HEK293T (cell line): ENCODE measurements around the gene GOLGA2.

ENCODE experiments used
- CTCF ChIA-PET: fragments of 350-600 bp; formaldehyde crosslinking; extraction: SDS; loops from one replicate; lab custom pipeline; 2021; ENCODE audit warnings: antibody characterized with exemption, inconsistent platforms; lab: Yijun Ruan, JAX
- POLR2A ChIA-PET: fragments of 350-600 bp; formaldehyde crosslinking; extraction: SDS; loops from one replicate; lab custom pipeline; 2020; ENCODE audit warnings: antibody characterized with exemption, inconsistent platforms; lab: Yijun Ruan, JAX
- DNase-seq: peaks from one replicate; pipeline ENCODE4 v3.0.0; 2012; ENCODE audit warnings: mixed read lengths; ENCODE audit errors: extremely low spot score
- ARNT ChIP-seq: fragments of 450-650 bp; IDR thresholded peaks from 2 replicates; pipeline ENCODE4 v1.6.1; 2017; ENCODE audit warnings: mild to moderate bottlenecking
- BHLHE40 ChIP-seq: fragments of 450-650 bp; IDR thresholded peaks from 2 replicates; pipeline ENCODE4 v1.6.1; 2016; ENCODE audit warnings: mild to moderate bottlenecking, moderate library complexity, borderline replicate concordance
- CTBP1 ChIP-seq: fragments of 450-650 bp; IDR thresholded peaks from 2 replicates; pipeline ENCODE4 v1.6.1; 2016; ENCODE audit warnings: borderline replicate concordance
- ELF4 ChIP-seq: fragments of 450-650 bp; IDR thresholded peaks from 2 replicates; pipeline ENCODE4 v1.6.1; 2017; ENCODE audit warnings: antibody characterized with exemption
- FOXA1 ChIP-seq: fragments of 450-650 bp; IDR thresholded peaks from 2 replicates; pipeline ENCODE4 v1.6.1; 2016; ENCODE audit warnings: mild to moderate bottlenecking
- FOXK2 ChIP-seq: fragments of 450-650 bp; IDR thresholded peaks from 2 replicates; pipeline ENCODE4 v1.6.1; 2016; ENCODE audit warnings: mild to moderate bottlenecking
- FOXM1 ChIP-seq: fragments of 450-650 bp; IDR thresholded peaks from 2 replicates; pipeline ENCODE4 v1.6.1; 2017; ENCODE audit warnings: mild to moderate bottlenecking, borderline replicate concordance
- HDGF ChIP-seq: fragments of 450-650 bp; IDR thresholded peaks from 2 replicates; pipeline ENCODE4 v1.6.1; 2017; ENCODE audit warnings: antibody characterized with exemption, borderline replicate concordance
- L3MBTL2 ChIP-seq: fragments of 450-650 bp; conservative IDR thresholded peaks from 2 replicates; pipeline ENCODE4 v1.6.1; 2016; ENCODE audit warnings: mild to moderate bottlenecking
- LEF1 ChIP-seq: fragments of 450-650 bp; IDR thresholded peaks from 2 replicates; pipeline ENCODE4 v1.6.1; 2017; ENCODE audit warnings: mild to moderate bottlenecking, borderline replicate concordance
- NFRKB ChIP-seq: fragments of 450-650 bp; IDR thresholded peaks from 2 replicates; pipeline ENCODE4 v1.6.1; 2016; ENCODE audit warnings: mild to moderate bottlenecking, moderate library complexity
- PKNOX1 ChIP-seq: fragments of 450-650 bp; IDR thresholded peaks from 2 replicates; pipeline ENCODE4 v1.6.1; 2016
- SP1 ChIP-seq: fragments of 450-650 bp; IDR thresholded peaks from 2 replicates; pipeline ENCODE4 v1.6.1; 2017
- SUZ12 ChIP-seq: fragments of 450-650 bp; IDR thresholded peaks from 2 replicates; pipeline ENCODE4 v1.6.1; 2016; ENCODE audit warnings: mild to moderate bottlenecking
- TARDBP ChIP-seq: fragments of 450-650 bp; IDR thresholded peaks from 2 replicates; pipeline ENCODE4 v1.6.1; 2016
- ZNF384 ChIP-seq: fragments of 450-650 bp; IDR thresholded peaks from 2 replicates; pipeline ENCODE4 v1.6.1; 2016

Gene GOLGA2

DNA sequence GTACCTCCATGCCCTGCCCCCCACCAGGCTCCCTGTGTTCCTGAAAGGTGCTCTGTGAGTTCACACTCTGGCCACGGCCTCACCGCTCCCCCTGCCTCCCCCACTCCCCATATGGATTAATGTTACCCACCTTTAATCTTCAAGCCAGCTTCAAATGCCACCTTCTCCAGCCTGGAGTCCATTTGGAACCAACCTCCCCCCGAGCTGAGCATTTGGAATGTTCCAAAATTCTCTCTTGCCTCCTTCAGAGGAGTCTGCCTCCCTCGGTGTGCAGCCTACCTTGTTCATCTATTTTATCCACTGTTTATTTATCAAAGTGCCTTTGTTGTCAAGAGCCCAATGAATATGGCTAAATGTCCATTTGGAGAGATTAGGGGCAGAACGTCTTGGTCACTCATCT, 4.3 kb downstream of the GOLGA2 start:
- no peak for DNase-seq
- ChIA-PET CTCF (no interaction called here), POLR2A (no interaction called here)
- TF ChIP-seq TARDBP (no peak), ZNF384 (no peak), FOXM1 (no peak), LEF1 (no peak)

DNA sequence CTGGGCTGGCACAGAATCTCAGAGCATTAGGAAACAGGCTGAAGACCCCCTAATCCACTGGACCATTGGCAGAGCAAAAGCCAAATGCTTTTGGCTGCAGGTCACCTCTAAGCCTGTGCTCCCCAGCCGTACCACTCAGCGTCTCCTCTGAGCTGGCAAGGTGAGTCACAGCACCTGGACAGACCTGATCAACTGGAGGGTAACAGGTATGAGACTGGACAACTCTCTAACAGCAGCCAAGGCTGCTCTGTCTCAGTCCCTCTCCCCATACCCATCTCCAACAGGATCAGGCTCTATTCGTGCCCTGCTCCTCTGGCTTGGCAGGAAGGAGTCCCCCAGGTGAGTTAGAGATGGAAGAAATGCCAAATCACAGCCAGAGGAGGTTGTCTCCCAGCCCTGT, 4.7 kb downstream of the GOLGA2 start:
- ChIA-PET POLR2A (no interaction called here), CTCF (no interaction called here)
- TF ChIP-seq SP1 (no peak), L3MBTL2 (no peak), ARNT (no peak), PKNOX1 (no peak), CTBP1 (no peak), TARDBP (no peak), BHLHE40 (no peak), HDGF (no peak), LEF1 (no peak), FOXA1 (no peak), FOXM1 (no peak)
- DNase-seq = no peak

DNA sequence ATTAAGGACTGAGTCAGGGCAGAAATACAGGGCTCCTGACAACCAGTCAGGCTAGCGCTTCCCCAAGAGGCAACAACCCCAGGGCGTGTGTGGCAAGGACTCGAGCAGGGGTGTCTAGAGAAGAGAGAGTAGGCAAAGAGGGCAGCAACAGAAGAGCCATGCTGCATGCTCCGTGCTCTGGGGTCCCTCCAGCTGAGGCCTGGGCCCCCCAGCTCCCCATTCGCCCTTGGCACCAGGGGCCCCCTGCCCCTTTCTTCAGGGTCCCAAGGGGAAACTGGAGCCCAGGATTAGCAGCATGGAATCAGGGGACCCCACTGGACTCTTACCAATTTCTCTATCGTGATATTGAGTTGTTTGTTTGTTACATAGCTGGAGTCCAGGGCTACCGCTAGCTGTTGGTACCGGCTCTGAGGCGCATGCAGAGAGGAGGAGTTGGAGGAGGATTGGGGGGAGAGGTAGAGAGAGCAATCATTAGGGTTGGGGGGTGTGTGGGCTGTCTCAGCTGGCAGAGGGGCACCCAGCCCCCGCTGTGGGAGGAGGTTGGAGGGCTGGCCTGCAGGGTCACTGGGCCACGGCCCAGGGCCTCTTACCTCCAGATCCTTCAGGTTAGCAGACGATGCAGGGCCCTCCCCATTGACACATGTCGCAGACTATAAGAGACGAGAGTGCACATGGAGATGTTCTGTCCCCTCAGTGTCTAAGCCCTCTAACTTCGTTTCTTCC, 8.8 kb downstream of the GOLGA2 start:
- no peak for DNase-seq
- ChIA-PET POLR2A (no interaction called here), CTCF (no interaction called here)
- TF ChIP-seq TARDBP (no peak), NFRKB (no peak), PKNOX1 (no peak), FOXA1 (no peak), L3MBTL2 (no peak), FOXM1 (no peak)

- TF ChIP-seq ZNF384 = no peak
- no peak for TF ChIP-seq PKNOX1
- no peak for TF ChIP-seq SP1
- TF ChIP-seq CTBP1 = no peak
- TF ChIP-seq TARDBP = no peak
- TF ChIP-seq ARNT = no peak
- TF ChIP-seq FOXM1 = no peak
- no peak for TF ChIP-seq SUZ12
- TF ChIP-seq FOXA1 = no peak
- TF ChIP-seq FOXK2 = no peak
- TF ChIP-seq LEF1 = no peak
- no peak for TF ChIP-seq BHLHE40
- TF ChIP-seq NFRKB = no peak
- TF ChIP-seq ELF4 = no peak
- TF ChIP-seq HDGF = no peak
- no peak for TF ChIP-seq L3MBTL2
- ChIA-PET CTCF (interaction anchor here (0.6 kb wide), 1 partner anchor 59 kb away, joined by 3 read pairs; no protein-coding TSS in a partner anchor), POLR2A (no interaction called here)
These were observed 10.4 kb downstream of the GOLGA2 start for GRCh38 chr9:128265348-128265847.

GRCh38 chr9:128262687-128263086, 13.1 kb downstream of the GOLGA2 start:
- TF ChIP-seq SP1 (no peak), ZNF384 (no peak)
- ChIA-PET POLR2A (interaction anchor here (1.0 to 1.5 kb wide), 2 partner anchors 13 to 79 kb away, joined by 3 to 7 read pairs; partner anchors contain the start of genes GOLGA2 and SWI5), CTCF (no interaction called here)
- DNase-seq = no peak

More at GRCh38 chr9:128265348-128265847, 10.4 kb downstream of the GOLGA2 start:
- no peak for DNase-seq

- CTCF ChIA-PET = interaction anchor here (0.6 kb wide), 1 partner anchor 34 kb away, joined by 3 read pairs; no protein-coding TSS in a partner anchor
- POLR2A ChIA-PET = interaction anchor here (0.5 to 2.4 kb wide), 2 partner anchors 16 to 40 kb away, joined by 3 to 8 read pairs; partner anchors contain the start of genes GOLGA2 and SWI5
These were observed 15.5 kb downstream of the GOLGA2 start for GRCh38 chr9:128260340-128260739.

More at GRCh38 chr9:128260340-128260739, 15.5 kb downstream of the GOLGA2 start:
- TF ChIP-seq NFRKB (no peak), FOXA1 (no peak), BHLHE40 (no peak), PKNOX1 (no peak), TARDBP (no peak), CTBP1 (no peak)
- no peak for DNase-seq
